GM19372 (cell line): Measurements from ENCODE around the gene CD209.
"Not testable (repeated sequence)": the region's sequence is repeated elsewhere in the genome, so short reads cannot be mapped to it uniquely, and the experiment has no call there.

Experiments used
- ATAC-seq: cut with Tn5 transposase; IDR thresholded peaks from one replicate; pipeline ENCODE4 v1.9.1; 2021; ENCODE audit warnings: mild to moderate bottlenecking, low read depth, moderate library complexity; ENCODE audit not compliant: unreplicated experiment

CD209 gene

GRCh38 chr19:7771072-7771471, 23.7 kb upstream of the CD209 start:
- ATAC-seq, result no peak

- no peak for ATAC-seq
These were observed 21.8 kb upstream of the CD209 start for GRCh38 chr19:7769171-7769570.

DNA sequence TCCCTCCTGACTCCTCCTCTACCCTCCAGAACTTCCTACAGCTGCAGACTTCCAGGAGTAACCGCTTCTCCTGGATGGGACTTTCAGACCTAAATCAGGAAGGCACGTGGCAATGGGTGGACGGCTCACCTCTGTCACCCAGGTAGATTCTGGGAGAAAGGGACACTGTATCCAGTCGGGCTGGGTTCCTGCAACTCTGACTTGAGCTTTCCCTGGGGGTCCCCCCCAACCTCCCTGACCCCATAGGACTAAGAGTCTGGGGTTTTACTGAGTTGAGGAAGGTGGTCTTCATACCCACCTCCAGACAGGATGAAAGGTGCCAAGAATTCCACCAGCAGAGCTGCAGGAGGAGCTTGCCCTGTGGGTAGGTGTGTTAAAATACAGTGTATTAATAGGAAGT, 20.2 kb upstream of the CD209 start:
- ATAC-seq, result no peak

GRCh38 chr19:7766535-7766934, 19.2 kb upstream of the CD209 start:
- ATAC-seq, result no peak

DNA sequence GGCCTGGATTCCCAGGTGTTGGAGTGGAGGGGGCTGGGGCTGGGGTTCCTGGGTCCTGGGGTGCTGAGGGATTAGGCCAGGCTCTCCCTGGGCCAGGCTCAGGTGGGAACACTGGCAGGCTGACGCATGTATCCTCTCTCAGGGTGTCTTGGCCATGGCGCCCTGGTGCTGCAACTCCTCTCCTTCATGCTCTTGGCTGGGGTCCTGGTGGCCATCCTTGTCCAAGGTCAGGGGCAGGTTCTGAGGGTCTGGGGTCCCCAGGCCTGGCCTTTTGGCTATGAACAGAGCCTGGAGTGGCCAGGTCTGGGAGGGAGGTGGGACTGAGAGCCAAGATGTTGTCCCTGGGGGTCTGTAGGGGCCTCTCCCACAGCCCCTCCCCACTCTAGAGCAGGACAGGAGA, 17.7 kb upstream of the CD209 start:
- not testable (repeated sequence) for ATAC-seq

DNA sequence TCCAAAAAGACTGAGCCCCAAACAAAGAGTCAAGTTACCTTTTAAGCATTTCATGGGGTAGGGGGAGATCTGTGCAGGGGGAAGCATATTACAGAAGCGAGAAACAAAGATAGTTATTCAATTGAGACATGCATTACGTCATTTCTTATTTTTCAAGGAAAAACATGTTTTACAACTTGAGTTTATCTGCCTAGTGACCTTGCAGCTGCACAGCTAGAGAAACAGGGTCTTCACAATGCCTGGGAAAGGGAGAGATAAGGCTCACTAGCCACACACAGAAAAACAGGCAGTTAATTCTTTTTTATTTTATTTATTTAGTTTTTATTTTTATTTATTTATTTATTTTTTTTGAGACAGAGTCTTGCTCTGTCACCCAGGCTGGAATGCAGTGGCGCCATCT, 16.8 kb upstream of the CD209 start:
- ATAC-seq, result not testable (repeated sequence)

- no peak for ATAC-seq
These were observed 16.4 kb upstream of the CD209 start for GRCh38 chr19:7763696-7764095.

- ATAC-seq, result no peak
These were observed 15.5 kb upstream of the CD209 start, which contains the start of gene CLEC4M for GRCh38 chr19:7762719-7763293. CLEC4M (plus strand) TSS chr19:7763243; CDS start chr19:7763267, 24 bp downstream.

- no peak for ATAC-seq
These were observed 11.8 kb upstream of the CD209 start for GRCh38 chr19:7759156-7759555.

DNA sequence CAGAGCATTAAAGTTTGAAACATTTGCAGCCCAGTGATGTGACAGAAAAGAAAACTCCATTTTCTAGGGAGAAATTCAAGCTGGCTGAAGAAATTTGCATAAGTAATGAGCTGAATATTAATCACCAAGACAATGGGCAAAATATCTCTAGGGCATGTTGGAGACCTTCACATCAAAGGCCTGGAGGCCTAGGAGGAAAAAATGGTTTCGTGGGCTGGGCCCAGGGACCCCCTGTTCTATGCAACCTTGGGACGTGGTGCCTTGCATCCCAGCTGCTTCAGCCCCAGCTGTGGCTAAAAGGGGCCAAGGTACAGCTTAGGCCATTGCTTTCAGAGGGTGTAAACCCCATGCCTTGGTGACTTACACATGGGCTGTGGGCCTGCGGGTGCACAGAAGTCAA, 10.0 kb upstream of the CD209 start:
- no peak for ATAC-seq

DNA sequence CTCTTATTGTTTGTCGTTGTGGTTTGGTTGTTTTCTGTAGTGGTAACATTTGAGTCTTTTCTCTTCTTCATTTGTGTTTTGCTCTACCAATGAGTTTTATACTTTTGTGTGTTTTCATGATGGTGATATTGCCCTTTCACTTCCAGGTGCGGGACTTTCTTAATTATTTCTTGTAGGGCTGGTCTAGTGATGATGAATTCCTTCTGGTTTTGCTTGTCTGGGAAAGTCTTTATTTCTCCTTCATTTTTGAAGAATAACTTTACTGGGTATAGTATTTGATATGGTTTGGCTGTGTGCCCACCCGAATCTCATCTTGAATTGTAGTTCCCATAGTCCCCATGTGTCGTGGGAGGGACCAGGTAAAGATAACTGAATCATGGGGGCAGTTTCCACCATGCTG, 8.9 kb upstream of the CD209 start:
- no peak for ATAC-seq

GRCh38 chr19:7751157-7751783, 3.9 kb upstream of the CD209 start:
- ATAC-seq, result no peak

GRCh38 chr19:7748756-7749155, 1.4 kb upstream of the CD209 start:
- ATAC-seq, result no peak

DNA sequence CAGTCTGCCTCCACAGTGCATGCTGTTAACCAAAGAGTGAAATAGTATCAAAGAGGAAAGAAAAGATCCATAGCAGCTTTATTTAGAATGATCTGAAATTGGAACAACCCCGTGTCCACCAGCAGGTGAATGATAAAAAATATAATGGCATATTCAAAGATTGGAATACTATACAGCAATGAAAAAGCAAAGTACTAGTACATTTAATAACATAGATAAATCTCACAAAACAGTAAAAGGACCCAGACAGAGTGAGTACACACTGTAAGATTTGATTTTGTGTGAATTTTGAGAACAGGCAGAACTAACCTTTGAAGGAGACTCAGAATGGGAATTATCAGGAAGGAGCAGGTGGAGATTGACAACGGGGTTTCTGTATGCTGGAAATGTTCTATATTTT, 837 bp upstream of the CD209 start:
- no peak for ATAC-seq

DNA sequence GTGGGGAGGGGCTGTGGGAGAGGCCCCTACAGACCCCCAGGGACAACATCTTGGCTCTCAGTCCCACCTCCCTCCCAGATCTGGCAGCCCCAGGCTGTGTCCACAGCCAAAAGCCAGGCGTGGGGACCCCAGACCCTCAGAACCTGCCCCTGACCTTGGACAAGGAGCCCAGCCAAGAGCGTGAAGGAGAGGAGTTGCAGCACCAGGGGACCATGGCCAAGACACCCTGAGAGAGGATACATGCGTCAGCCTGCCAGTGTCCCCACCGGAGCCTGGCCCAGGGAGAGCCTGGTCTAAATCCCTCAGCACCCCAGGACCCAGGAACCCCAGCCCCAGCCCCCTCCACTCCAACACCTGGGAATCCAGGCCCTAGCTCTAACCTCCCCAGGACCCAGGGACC, 1.0 kb downstream of the CD209 start:
- not testable (repeated sequence) for ATAC-seq

DNA sequence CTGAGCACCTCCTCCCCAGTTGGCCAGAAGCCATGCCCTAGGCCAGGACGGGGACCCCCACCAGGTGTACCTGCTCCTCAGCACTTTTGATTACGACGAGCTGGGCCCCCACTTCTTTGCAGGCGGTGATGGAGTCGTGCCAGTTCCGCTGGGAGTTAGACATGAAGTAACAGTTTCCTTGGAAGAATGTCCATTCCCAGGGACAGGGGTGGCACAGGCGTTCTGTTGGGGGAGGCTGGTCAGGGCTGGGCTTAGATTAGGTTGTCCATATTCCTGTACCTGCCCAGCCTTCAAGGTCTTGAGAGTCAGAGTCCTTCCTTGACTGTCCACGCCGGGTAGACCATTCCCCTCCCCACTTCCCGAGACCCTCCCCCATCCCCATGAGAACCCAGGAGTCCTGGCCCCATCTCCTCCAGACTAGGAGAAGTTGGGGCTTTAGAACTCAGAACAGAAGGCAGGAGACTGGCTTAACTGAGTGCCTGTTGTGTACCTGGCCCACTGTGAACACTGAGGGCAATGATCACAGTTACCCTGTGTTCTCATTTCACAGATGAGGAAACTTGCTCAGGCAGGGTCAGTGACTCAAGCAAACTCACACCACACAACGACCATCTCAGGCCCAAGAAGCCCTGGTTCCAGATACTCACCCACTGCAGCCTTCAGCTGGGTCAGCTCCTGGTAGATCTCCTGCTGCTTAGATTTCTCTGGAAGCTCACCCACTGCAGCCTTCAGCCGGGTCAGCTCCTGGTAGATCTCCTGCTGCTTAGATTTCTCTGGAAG, 2.3 kb downstream of the CD209 start:
- no peak for ATAC-seq

DNA sequence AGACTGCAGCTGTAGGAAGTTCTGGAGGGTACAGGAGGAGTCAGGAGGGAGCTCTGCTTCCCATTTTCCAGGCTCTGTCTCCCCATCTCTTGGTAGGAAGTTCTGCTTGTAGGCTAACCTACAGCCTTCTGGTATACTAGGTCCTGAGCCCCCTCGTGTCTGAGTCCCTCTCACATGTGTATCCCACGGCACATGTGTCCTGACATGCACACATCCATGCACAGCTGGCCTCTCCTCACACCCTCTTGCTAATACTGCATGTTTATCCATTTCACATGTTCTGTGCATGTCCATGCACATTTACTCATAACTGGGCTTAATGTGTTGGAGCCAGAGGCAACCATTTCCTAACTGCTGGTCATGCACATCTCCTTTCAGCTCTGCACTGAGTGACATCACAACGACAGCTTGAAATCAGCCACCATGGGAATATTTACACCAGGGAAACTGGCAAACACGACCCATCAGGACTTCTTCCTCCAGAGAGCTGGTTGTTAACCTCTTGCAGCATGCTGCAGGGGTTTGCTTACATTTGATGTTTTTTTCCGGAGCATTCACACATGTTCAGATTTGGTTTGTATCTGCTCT, 3.0 kb downstream of the CD209 start:
- ATAC-seq, result no peak

GRCh38 chr19:7743425-7743841, 3.9 kb downstream of the CD209 start:
- no peak for ATAC-seq

DNA sequence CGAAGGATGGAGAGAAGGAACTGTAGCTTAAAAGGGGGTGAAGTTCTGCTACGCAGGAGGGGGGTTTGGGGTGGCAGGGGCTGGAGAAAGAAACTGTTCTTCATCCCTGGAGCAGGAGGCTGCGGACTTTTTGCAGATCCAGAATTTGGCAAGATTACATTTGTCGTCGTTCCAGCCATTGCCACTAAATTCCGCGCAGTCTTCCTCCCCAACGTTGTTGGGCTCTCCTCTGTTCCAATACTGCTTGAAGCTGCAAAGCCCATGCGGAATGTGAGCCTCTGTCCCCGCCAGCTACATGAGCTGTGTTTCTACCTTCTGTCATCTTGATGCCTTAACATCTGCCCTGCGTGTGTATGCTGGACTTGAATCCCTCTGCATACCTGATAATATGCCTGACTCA, 4.3 kb downstream of the CD209 start:
- no peak for ATAC-seq

GRCh38 chr19:7742575-7742974, 4.8 kb downstream of the CD209 start:
- no peak for ATAC-seq

DNA sequence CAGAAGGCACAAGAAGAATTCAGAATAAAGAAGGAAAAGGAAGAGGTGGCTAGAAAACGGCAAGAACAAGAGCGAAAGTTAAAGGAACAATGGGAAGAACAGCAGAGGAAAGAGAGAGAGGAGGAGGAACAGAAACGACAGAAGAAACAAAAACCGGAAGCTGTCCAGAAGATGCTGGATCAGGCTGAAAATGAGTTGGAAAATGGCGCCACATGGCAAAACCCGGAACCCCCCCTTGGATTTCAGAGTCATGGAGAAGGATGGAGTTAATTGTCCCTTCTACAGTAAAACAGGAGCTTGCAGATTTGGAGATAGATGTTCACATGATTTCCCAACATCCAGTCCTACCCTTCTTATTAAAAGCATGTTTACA, 6.7 kb downstream of the CD209 start:
- ATAC-seq, result no peak
